WI38 (cell line): ENCODE measurements around the gene CBARP.
A peak's percentile ranks its signal among the peaks of the same experiment; 100 is the strongest.

Experiments
- H3K4me3 ChIP-seq: 2 replicates; pipeline ENCODE4 v1.5.1; 2011; ENCODE audit warnings: low read depth, mild to moderate bottlenecking, control low read depth, low read length
- CTCF ChIP-seq: IDR thresholded peaks from 2 replicates; pipeline ENCODE4 v1.5.1; 2012; ENCODE audit warnings: low read depth, mild to moderate bottlenecking, control low read depth, low read length

CBARP gene

GRCh38 chr19:1252221-1252820 is 14.5 kb upstream of the CBARP start:
- H3K4me3 ChIP-seq: peak overlapping the region; percentile 89
- no peak for TF ChIP-seq CTCF

- TF ChIP-seq CTCF: no peak
- H3K4me3 ChIP-seq: peak overlapping the region; percentile 89
These were observed 13.8 kb upstream of the CBARP start for GRCh38 chr19:1251330-1252220.

- H3K4me3 ChIP-seq: peak overlapping the region; percentile 89
- no peak for TF ChIP-seq CTCF
These were observed 12.8 kb upstream of the CBARP start for GRCh38 chr19:1250437-1251260.

GRCh38 chr19:1249990-1250436 is 12.2 kb upstream of the CBARP start:
- H3K4me3 ChIP-seq: peak overlapping the region; percentile 89
- no peak for TF ChIP-seq CTCF

GRCh38 chr19:1249298-1249989 is 11.6 kb upstream of the CBARP start:
- peak overlapping the region; percentile 89 for H3K4me3 ChIP-seq
- TF ChIP-seq CTCF: no peak

GRCh38 chr19:1248786-1249297 is 11.0 kb upstream of the CBARP start:
- H3K4me3 ChIP-seq: peak overlapping the region; percentile 69
- TF ChIP-seq CTCF: peak; percentile 56
